MG63 (cell line): Measurements from ENCODE around the gene PDE2A. TPM values are rescaled to one million over a fixed set of nuclear protein-coding genes. Genes with fewer than 3 reads are reported as not detected.
A peak's percentile ranks its signal among the peaks of the same experiment; 100 is the strongest.

ENCODE experiments used
- DNase-seq: peaks from one replicate; pipeline ENCODE4 v3.0.0-alpha.2; 2020
- H3K27me3 ChIP-seq: fragments of 250-450 bp; sonication (Bioruptor Pico); 2 replicates; pipeline ENCODE4 v1.5.1; 2020; ENCODE audit warnings: mild to moderate bottlenecking, moderate library complexity
- H3K36me3 ChIP-seq: fragments of 250-450 bp; sonication (Bioruptor Pico); 2 replicates; pipeline ENCODE4 v1.5.1; 2020; ENCODE audit warnings: mild to moderate bottlenecking, moderate library complexity
- H3K4me3 ChIP-seq: fragments of 250-450 bp; sonication (Bioruptor Pico); 2 replicates; pipeline ENCODE4 v1.5.1; 2020; ENCODE audit warnings: mild to moderate bottlenecking, moderate library complexity
- H3K9me3 ChIP-seq: fragments of 250-450 bp; sonication (Bioruptor Pico); 2 replicates; pipeline ENCODE4 v1.5.1; 2020; ENCODE audit warnings: mild to moderate bottlenecking, moderate library complexity
- total RNA-seq: library from RNA; depleted of rRNA; stranded (reverse); fragments of >200 nt; shearing (Covaris generic); gene quantifications from 2 replicates; pipeline ENCODE4 v1.2.3, GENCODE V29; 2014; ENCODE audit warnings: low replicate concordance

The PDE2A gene
- total RNA-seq, 1 experiment from 2014 or later = not detected

- DNase-seq = no peak
- Histone ChIP-seq H3K9me3 (no peaks in the 10 kb centered on the region), H3K4me3 (no peak overlapping the region), H3K27me3 (peaks cover 5% of the 10 kb centered on the region), H3K36me3 (no peaks in the 10 kb centered on the region)
These were observed 53.1 kb downstream of the PDE2A start for GRCh38 chr11:72621008-72621610.

- Histone ChIP-seq H3K27me3 (peaks cover 6% of the 10 kb centered on the region), H3K4me3 (no peak overlapping the region), H3K9me3 (no peaks in the 10 kb centered on the region), H3K36me3 (no peaks in the 10 kb centered on the region)
- no peak for DNase-seq
These were observed 55.4 kb downstream of the PDE2A start for GRCh38 chr11:72618803-72619202.

DNA sequence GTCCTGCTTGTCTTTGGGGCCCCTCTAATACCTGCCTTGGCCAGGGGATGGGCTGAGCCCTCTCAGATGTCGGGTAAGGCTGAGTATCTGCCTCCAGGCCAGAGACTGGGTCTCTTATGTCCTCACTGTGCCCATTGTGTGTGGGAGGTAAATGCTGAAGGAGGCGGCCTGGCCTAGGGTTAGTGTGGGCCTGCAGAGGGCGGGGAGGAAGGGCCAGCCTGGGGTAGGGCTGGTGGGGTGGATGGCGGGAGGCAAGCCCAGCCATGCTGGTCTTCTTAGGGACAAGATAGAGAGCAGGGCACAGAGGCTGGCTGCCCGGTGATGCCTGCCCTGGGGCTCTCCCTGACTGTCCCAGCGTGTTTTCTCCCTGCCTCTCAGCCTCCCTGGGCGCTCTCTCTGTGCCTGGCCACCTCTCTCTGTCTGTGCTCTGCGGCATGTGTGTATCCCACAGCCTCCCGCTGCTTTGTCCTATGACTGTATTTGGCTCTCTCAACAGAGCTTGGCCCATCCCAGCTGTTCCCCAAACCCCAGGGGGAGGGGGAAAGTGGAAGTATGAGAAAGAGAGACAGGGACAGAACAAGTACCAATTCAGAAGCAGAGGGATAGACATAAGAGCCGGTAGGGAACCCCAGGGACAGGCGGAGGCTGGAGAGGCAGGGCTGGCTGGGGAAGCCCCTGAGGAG, 57.0 kb downstream of the PDE2A start:
- peak; percentile 60 for DNase-seq
- peaks cover 11% of the 10 kb centered on the region for H3K27me3 ChIP-seq

GRCh38 chr11:72616655-72617054, 57.6 kb downstream of the PDE2A start:
- peaks cover 9% of the 10 kb centered on the region for H3K27me3 ChIP-seq

More for the DNA sequence above, 57.0 kb downstream of the PDE2A start:
- no peak overlapping the region for H3K4me3 ChIP-seq
- no peaks in the 10 kb centered on the region for H3K36me3 ChIP-seq
- H3K9me3 ChIP-seq = no peaks in the 10 kb centered on the region

GRCh38 chr11:72615329-72615728, 58.9 kb downstream of the PDE2A start:
- H3K36me3 ChIP-seq = no peaks in the 10 kb centered on the region
- DNase-seq = no peak
- no peak overlapping the region for H3K4me3 ChIP-seq
- peaks cover 8% of the 10 kb centered on the region for H3K27me3 ChIP-seq
- no peaks in the 10 kb centered on the region for H3K9me3 ChIP-seq

More at GRCh38 chr11:72616655-72617054, 57.6 kb downstream of the PDE2A start:
- Histone ChIP-seq H3K4me3 (no peak overlapping the region), H3K9me3 (no peaks in the 10 kb centered on the region), H3K36me3 (no peaks in the 10 kb centered on the region)
- DNase-seq = no peak

GRCh38 chr11:72614381-72614780, 59.8 kb downstream of the PDE2A start:
- DNase-seq = no peak
- no peak overlapping the region for H3K4me3 ChIP-seq
- no peaks in the 10 kb centered on the region for H3K9me3 ChIP-seq
- no peaks in the 10 kb centered on the region for H3K36me3 ChIP-seq
- peaks cover 8% of the 10 kb centered on the region for H3K27me3 ChIP-seq

DNA sequence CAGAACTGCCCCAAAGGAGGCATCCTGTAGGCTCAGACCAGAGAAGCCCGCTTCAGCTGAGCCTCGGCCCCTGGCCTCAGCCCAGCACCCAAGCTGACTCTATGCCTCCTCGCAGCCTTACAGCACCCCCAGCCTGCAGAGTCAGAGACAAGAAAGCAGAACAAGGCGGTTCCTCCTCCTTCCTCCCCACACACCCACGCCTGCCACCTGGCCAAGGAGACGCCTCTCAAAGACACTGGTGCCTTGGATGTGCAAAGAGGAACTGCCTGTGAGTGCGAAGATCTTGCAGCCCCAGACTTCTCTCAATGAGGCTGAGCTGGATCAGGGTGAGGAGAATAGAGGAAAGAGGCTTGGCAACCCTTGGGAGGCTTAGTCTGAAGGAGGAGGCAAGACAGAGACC, 60.2 kb downstream of the PDE2A start:
- no peak overlapping the region for H3K4me3 ChIP-seq
- peaks cover 8% of the 10 kb centered on the region for H3K27me3 ChIP-seq
- H3K9me3 ChIP-seq = no peaks in the 10 kb centered on the region
- DNase-seq = no peak
- no peaks in the 10 kb centered on the region for H3K36me3 ChIP-seq

- DNase-seq = no peak
- H3K36me3 ChIP-seq = no peaks in the 10 kb centered on the region
- peaks cover 8% of the 10 kb centered on the region for H3K27me3 ChIP-seq
- no peaks in the 10 kb centered on the region for H3K9me3 ChIP-seq
- no peak overlapping the region for H3K4me3 ChIP-seq
These were observed 60.8 kb downstream of the PDE2A start for GRCh38 chr11:72613450-72613849.

GRCh38 chr11:72609476-72609875, 64.7 kb downstream of the PDE2A start:
- DNase-seq = no peak
- peaks cover 8% of the 10 kb centered on the region for H3K27me3 ChIP-seq
- H3K9me3 ChIP-seq = no peaks in the 10 kb centered on the region
- H3K4me3 ChIP-seq = no peak overlapping the region
- no peaks in the 10 kb centered on the region for H3K36me3 ChIP-seq

- H3K9me3 ChIP-seq = no peaks in the 10 kb centered on the region
- H3K36me3 ChIP-seq = no peaks in the 10 kb centered on the region
- DNase-seq = no peak
- H3K4me3 ChIP-seq = no peak overlapping the region
- H3K27me3 ChIP-seq = peaks cover 8% of the 10 kb centered on the region
These were observed 65.2 kb downstream of the PDE2A start for GRCh38 chr11:72609045-72609444.

DNA sequence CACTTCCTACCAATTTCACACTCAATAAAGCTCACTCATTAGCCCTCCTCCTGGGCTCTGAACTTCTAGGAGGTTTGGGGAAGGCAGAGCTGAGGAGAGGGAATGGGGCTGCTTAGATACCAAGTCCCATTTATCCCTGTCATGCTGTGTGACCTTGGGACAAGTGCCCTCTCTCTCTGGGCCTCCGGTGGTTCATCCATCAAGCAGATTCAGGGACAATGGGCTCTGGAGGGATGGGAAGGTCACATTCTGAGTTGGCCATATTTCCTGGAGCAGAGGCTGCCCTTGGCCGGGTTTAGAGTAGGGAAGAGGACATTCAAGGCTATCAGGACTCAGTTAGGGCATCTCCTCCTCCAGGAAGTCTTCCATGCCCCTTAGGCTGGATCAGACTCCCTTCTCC, 66.7 kb downstream of the PDE2A start:
- Histone ChIP-seq H3K9me3 (no peaks in the 10 kb centered on the region), H3K4me3 (no peak overlapping the region), H3K36me3 (no peaks in the 10 kb centered on the region), H3K27me3 (no peaks in the 10 kb centered on the region)
- DNase-seq = no peak

GRCh38 chr11:72606748-72607468, 67.3 kb downstream of the PDE2A start:
- Histone ChIP-seq H3K4me3 (no peak overlapping the region), H3K36me3 (no peaks in the 10 kb centered on the region), H3K27me3 (no peaks in the 10 kb centered on the region), H3K9me3 (no peaks in the 10 kb centered on the region)
- DNase-seq = no peak

DNA sequence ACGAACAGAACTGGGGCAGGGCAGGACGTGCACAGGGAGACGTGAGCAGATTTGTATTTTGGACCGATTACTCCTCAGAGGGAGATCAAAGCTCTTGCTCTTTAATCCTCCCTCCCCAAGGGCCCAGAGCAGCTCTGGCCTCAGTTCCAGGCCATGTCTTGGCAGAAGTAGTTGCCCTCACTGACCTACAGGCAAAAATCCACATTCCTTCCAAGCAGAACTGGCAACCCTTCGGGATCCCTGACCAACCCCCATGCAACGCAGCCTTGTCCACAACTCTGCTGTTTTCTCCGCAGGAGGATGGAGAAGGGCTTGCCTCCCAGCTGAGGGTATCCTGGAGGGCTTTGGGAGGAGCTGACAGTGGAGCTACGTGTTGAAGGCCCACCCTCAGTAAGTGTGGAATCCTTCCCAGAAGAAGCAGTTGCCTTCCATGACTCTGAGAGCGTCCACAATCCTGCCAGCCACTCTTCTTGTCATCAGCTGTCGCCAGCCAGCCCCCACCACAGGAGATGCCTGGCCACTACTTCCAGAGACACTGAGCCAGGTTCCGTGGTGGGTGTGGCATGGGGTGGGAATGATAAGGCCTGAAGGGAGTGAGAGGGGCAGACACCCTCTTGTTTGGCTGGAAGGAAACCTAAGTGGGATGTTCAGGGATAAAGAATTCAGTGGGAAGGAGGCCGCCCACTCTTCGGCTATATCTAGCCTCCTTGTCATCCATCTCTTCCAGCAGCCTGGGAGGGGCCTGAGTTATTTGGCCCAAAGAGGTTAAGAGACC, 68.1 kb downstream of the PDE2A start:
- peak; percentile 62 for DNase-seq
- Histone ChIP-seq H3K27me3 (no peaks in the 10 kb centered on the region), H3K4me3 (no peak overlapping the region), H3K36me3 (no peaks in the 10 kb centered on the region), H3K9me3 (no peaks in the 10 kb centered on the region)

DNA sequence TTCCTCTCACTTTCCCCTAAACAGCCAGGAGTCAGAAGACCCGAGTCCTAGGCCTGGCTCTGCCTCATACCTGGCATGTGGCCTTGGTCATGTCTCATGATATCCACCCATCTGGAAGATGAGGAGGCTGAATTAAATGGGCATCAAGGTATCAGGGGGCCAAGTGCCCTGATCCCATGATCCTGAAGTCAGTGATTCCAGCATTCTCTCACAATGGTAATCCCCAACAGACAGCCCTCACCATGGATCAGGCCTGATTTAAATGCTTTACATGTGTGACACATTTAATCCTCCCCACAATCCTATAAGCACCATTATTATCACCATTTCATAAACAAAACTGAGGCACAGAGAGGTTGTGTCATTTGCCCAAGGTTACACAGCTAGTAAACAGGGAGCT, 70.0 kb downstream of the PDE2A start:
- no peak overlapping the region for H3K4me3 ChIP-seq
- H3K36me3 ChIP-seq = no peaks in the 10 kb centered on the region
- no peaks in the 10 kb centered on the region for H3K27me3 ChIP-seq
- H3K9me3 ChIP-seq = no peaks in the 10 kb centered on the region
- DNase-seq = no peak

DNA sequence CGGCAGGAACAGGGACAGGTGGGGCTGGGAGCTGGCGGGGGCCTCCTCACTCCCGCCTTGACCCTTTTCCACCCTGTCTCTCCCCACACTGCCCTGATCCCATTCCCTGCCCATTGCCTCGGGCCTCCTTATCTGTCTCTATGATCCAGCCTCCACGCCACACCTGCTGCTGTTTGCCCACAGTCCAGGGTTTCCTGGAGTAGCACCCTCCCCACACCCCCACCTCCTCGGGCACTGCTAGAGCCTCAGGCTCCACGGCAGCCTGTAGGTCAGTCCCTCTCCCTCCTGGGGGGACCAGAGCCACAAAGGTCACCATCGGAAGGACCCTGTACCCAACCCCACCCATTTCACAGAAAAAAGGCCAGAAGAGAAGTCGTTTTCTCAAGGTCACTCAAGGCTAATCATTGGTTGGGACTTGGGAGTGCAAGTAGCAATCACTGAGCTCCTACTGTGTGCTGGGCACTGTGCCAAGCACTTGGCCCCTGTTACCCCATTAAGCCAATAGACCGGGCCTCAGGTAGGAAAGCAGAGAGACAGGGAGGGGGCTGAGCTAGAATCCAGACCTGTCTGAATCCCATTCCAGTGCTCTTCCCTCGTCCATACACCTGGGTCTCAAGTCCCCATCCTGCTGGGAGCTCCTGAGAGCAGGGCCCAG, 71.8 kb downstream of the PDE2A start:
- H3K36me3 ChIP-seq = no peaks in the 10 kb centered on the region
- no peaks in the 10 kb centered on the region for H3K27me3 ChIP-seq
- no peak for DNase-seq
- no peaks in the 10 kb centered on the region for H3K9me3 ChIP-seq
- no peak overlapping the region for H3K4me3 ChIP-seq

- Histone ChIP-seq H3K36me3 (no peaks in the 10 kb centered on the region), H3K4me3 (no peak overlapping the region), H3K27me3 (no peaks in the 10 kb centered on the region), H3K9me3 (no peaks in the 10 kb centered on the region)
- DNase-seq = no peak
These were observed 73.7 kb downstream of the PDE2A start for GRCh38 chr11:72600557-72600956.
